ENCODE measurements around the gene SH3PXD2A.

Gene SH3PXD2A

DNA sequence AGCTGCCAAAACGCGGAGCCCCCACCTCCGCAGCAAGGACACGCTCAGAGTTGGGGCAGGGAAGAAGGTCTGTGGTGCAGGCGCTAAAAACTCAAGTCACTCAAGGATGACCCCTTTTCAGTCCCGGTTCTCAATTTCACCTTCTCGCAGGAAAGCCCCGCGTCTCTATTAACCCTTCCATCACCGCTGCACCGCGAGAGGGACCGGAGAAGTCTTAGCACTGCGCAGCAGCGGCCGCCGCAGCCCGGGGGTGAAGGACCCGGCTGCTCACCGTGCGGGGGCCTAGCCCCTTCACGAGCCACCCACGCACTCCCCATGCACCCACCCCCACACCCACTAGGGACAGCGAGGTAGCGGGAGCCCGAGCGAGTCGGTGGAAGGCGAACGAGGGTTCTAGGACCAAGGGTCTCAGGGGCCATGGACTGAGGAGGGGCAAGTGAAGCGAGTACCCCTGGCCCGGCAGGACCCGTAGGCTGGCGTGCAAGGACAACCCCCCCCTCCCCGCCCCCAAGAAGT is 162.9 kb downstream of the SH3PXD2A start:
- DNase-seq (ENCODE audit: low read depth in 2 of 3, low spot score in 1 of 3) = no peak

DNA sequence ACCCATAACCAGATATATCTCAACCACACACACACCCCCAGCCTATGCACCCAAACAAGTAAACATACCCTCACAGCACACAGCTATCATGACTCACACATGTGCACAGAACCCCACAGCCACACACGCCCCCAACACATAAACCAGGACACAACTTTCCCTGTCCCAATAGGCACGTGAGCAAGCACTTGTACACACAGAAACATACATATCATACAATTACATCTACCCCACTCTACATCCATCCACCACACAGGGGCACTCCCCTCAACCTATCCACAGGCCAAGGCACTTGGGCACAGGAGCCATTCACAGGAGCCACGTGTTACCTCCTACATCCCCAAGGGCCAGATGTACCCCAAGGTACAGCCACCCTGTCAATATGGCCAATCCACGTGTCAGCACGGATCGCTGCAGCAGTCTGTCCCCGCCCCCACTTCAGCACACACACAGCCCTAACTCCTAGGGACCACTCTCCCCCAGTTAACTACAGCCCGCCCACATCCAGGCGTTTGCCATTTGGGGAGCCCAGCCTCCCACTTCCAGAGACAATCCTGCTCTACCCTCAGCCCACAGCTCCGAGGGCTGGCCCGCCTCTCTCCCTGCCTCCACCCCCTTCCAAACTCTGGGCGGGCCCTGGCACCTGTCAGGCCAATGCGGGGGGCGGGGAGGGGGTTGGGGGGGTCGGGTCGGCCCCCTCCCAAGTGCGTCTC is 163.5 kb downstream of the SH3PXD2A start:
- no peak for DNase-seq (ENCODE audit: low read depth in 2 of 3, low spot score in 1 of 3)

DNA sequence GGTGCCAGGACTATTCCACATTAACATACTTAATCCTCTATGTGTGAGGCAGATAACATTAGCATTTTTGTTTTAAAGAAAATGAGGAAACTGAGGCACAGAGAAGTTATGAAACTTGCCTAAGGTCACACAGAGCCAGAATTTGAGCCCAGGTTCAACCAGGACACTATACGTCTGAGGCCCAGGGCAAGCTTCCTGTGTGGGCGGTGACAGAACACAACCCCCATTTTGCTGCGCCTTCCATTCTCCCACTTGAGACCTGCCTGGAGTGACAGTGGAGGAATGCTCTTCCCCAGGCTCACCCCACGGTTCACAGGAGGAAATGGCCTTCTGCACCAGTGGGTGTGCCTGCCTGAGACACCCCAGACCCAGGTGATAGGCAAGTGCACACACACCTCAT is 164.1 kb downstream of the SH3PXD2A start:
- DNase-seq (ENCODE audit: low read depth in 2 of 3, low spot score in 1 of 3) = no peak

DNA sequence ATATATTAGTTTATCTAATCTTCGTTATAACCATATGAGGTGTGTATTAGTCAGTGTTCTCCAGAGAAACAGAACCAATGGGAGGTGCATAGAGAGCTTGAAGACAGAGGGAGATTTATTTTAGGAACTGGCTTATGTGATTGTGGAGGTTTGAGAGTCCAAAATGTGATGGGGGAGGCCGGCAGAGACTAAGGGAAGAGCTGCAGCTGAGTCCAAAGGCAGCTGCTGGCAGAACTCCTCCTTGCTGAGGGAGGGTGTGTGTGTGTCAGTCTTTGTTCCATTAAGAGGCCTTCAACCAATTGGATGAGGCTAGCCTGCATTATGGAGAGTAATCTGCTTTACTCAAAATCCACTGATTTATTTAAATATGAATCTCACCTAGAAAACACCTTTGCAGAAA is 165.1 kb downstream of the SH3PXD2A start:
- DNase-seq (ENCODE audit: low read depth in 2 of 3, low spot score in 1 of 3) = no peak

DNA sequence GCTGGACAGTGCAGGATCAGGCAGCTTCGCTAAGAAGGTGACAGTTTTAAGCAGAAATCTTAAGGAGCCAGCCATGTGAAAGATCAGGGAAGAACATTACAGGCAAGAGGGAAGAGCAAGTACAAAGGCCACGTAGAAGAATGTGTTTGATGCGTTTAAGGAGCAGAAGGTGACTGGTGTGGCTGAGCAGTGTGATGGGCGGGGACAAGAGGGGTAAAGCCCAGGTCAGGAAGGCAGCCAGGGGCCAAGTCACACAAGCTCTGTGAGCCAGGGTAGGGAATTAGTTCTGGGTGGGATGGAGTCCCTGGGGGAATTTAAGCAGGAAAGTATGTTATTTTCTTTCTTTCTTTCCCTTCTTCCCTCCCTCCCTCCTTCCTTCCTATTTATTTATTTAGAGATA is 166.9 kb downstream of the SH3PXD2A start:
- no peak for DNase-seq (ENCODE audit: low read depth in 2 of 3, low spot score in 1 of 3)

DNA sequence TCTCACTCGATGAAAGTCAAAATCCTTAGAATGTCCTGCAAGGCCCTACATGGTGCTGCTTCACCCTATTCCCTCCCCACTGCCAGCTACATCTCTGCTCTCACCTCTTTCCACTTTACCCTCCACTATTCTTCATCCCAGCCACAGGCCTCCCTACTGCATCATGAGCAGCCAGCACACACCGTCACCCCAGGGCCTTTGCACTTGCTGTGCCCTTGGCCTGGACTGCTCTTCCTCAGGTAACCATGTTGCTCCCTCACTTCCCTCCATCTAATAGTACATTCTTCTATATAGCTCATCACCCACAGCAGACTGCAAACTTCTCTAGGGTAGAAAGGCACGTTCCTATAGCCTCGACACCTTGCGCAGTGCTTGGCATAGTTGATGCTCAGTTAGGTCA is 167.7 kb downstream of the SH3PXD2A start:
- DNase-seq (ENCODE audit: low read depth in 2 of 3, low spot score in 1 of 3) = no peak

DNA sequence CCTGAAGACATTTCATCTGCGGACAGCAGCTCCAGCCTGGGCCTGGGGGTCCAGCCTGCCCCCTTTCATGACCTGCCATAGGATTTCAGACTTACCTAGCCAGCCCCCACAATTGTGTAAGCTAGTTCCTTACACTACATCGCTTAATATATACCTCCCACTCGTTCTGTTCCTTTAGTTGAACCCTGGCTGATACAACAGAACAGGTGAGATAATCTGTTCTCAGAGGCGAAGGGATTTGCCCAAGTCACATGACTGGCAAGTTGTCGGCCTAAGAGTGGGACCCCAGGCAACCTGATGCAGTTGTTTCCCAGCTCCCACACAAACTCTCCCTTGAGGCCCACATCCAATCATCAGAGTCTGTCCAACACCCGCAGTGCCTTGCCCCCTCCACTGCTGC is 168.2 kb downstream of the SH3PXD2A start:
- no peak for DNase-seq (ENCODE audit: low read depth in 2 of 3, low spot score in 1 of 3)

DNA sequence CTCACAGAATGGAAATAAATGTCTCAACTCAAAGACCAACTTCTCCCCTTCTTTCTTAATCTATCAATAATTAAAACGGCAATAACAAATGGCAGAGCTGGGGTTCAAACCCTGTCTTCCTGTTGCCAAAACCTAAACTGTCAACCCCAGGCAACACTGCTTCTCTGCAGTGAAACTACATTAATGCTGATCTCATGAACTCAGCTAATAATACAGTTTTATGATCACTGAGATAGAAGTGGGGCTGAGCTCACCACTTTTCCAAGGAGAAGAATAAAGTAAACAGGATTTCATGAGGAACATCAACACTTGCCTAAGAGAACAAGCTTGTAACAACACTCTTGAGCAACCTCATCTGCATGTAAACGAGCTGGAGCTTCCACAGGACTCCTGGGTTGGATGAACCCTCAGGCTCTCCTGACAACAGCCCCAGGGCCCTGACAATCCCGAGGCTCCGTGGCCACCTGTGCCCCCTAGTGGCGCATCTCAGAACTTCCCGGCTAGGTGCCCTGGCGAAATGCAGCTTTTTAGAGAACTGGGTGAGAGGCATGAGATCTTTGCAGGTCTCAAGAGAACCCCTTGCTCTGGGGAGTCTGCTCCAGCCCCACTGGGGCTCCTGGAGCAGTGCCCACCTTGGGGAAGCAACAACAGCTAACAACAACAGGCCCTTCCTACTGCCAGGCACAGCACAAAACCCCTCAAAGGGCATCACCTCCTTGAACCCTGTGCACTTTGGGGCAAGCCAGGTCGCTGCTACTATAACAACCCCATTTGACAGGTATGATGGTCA is 169.3 kb downstream of the SH3PXD2A start:
- peak; percentile 48 to 82 (median 64) for DNase-seq (ENCODE audit: low read depth in 2 of 3, low spot score in 1 of 3)

DNA sequence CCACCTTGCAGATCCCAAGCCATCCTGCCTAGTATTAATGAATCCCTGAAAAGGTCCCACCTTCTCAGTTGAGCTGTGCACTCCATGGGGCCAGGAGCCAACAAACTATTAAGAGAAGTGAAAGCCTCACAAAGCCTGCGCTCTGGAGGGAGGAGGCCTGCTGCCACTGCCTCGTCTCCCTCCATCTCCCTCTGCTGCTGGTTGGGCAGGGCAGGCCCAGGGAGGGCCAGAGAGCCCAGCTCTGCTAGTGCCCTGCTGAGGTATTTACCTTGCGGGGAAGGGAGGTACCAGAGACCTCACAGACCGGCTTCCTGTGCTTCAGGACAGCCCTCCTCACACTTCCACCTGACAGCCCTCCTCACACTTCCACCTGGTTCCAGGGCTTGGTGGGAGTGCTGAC is 171.5 kb downstream of the SH3PXD2A start:
- DNase-seq (ENCODE audit: low read depth in 2 of 3, low spot score in 1 of 3) = no peak

DNA sequence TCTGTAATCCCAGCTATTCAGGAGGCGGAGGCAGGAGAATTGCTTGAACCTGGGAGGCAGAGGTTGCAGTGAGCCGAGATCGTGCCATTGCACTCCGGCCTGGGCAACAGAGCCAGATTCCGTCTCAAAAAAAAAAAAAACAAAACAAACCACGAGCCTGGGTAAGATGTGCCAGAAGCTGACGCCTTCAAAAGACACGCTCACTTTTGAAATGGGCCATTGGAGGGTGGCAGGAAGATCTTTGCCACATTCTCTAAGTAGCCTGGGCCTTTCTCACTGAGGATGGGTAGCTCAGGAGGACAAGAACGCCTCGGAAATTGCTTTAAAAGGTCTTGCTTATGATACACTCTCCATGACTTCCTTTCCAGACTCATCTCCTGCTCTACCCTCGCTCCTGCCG is 172.7 kb downstream of the SH3PXD2A start:
- DNase-seq (ENCODE audit: low read depth in 2 of 3, low spot score in 1 of 3) = no peak

DNA sequence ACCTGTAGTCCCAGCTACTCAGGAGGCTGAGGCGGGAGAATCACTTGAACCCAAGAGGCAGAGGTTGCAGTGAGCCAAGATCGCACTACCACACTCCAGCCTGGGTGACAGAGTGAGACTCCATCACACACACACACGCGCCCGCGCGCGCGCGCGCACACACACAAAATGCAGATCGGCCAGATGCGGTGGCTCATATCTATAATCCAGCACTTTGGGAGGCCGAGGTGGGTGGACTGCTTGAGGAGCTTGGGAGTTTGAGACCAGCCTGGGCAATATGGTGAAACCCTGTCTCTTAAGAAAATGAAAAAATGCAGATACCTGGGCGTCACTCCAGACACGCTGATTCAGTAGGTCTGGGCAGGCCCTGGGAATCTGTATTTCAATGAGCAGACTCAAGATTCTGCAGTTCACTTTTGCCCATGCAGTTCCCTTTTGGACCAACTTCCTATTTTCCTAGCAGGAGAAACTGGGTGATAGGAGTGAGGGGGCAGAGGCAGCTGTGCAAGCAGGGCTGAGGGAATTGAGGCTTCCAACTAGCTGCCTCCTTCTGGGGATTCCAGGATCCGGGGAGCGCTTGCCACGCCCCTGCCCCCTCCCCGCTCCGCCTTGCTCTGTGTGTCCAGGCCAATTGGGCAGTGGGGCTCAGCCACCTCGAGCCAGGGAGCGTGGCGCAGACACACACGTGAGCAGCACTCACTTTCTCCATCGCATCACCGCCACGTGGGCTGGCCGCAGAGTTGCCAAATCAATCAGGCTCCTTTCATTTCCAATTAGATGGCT is 173.6 kb downstream of the SH3PXD2A start:
- DNase-seq (ENCODE audit: low read depth in 2 of 3, low spot score in 1 of 3) = no peak

DNA sequence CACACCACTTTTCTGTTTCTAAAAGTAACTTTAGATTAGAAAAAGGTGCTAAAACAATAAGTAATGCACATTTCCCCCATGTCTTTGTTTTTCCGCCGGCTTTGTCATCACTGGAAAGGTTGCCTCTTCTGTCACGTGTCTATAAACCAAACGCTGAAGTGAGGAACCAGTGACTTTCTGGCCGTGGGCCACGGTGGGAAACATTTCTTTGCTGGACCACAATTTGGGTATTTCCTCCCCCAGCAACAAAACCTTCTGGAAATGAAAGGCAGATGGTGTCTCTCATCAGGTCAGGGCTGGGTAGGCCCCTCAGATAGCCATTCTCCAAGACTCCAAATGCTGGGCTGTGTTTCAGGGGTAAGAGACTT is 174.5 kb downstream of the SH3PXD2A start:
- no peak for DNase-seq (ENCODE audit: low read depth in 2 of 3, low spot score in 1 of 3)

DNA sequence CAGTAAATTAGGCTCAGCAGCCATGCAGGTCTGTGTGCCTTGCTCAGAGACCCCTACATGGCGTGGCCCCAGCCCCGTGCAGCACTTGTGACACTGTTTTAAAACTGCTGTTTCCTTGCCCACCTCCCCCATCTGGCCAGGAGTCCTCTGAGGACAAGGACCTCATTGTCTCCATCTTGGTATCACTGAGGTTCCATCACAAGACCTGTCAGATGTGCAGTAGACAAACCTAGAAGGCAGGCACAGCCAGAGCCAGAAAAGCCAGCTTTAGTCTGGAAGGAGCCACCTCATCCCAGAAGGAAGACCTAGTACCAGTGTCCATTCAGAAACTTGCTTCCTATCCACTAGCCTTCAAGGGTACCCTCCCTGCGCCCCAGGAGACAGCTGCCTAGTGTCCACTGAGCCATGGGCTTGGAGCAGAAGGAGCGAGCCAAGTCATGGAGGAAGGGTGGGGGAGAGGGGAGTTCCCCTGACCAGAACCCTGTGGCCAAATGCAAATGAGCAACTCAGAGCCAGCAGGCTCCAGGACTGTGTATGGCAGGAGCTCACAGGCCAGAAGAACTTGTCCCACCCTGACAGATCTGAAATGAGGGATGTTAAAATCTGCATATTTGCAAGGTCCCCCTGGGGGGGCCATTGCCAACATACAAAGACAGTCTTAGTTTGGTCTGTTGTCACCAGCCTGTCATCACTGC is 176.1 kb downstream of the SH3PXD2A start:
- DNase-seq (ENCODE audit: low read depth in 2 of 3, low spot score in 1 of 3) = no peak

DNA sequence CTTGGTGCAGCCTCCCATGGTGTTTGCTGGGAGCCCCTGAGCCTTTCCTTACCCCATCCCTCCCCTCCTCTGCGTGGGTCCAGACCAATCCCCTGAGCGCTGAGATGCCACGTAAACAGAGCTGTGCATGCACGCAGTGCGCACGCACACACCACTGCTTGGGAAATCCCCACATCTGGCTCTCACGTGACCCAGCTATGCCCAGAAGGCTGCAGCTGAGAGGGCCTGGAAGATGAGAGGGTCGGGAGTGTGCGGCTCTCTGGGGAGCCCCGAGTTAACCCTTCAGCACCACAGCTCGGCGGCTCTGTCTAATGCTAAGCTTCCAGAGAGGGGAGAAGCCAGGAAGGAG is 177.2 kb downstream of the SH3PXD2A start:
- DNase-seq (ENCODE audit: low read depth in 2 of 3, low spot score in 1 of 3) = peak; percentile 69 to 74 (median 73)

DNA sequence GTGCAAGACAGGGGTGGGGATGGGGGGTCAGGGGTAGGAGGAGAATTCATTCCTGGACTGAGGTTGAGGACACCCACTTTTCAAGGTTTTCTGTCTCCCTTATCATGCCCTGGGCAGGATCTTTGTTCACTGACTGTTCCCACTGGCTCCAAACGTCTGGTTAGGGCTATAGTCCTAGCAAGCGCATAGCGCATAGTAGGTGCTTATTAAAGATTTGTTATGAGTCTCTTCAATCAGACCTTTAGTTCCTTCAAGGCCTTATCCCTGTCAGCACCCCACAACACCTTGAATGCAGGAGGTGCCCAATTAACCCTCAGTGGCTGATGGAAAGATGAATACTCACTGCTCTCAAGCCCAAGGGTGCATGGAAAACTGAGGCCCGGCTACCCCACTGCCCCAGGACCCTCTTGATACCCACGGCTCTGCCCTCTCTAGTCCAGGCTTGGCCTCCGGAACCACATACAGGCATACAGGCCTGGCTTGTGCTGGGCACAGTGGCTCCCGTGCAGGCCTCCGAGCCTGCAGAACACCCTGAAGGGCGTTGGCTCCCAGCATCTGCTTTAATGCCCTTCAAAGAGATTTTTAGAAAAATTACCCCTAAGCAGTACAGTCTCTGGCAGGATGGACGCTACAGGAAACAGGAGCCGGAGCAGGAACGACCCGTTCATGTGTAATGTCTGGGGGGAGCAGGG is 177.7 kb downstream of the SH3PXD2A start:
- DNase-seq (ENCODE audit: low read depth in 2 of 3, low spot score in 1 of 3) = no peak

DNA sequence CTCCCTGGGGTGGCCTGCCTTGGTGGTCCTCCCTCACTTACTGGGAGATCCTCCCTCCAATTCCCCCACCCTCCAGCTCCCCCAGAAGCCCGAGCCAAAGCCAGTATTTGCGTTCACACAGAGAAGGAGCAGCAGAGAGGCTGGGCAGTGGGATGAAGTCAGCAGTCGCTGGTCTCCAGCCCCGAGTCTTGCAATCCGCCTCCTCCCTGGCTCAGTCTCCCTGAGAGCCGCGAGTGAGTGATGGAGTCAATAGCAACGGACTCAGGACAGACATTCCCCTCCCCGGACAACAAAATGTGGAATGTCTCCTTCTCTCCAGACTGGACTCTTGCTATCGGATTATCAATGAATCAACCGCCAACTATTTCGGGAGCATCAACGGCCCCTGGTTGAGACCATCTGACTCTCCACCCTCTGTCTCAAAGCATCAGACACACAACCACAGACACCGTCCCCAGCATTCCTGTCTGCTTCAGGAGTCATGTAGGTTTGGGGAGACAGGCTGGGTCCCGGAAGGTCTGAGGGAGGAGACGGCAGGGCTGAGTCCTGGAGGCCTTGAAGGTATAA is 178.4 kb downstream of the SH3PXD2A start:
- no peak for DNase-seq (ENCODE audit: low read depth in 2 of 3, low spot score in 1 of 3)

DNA sequence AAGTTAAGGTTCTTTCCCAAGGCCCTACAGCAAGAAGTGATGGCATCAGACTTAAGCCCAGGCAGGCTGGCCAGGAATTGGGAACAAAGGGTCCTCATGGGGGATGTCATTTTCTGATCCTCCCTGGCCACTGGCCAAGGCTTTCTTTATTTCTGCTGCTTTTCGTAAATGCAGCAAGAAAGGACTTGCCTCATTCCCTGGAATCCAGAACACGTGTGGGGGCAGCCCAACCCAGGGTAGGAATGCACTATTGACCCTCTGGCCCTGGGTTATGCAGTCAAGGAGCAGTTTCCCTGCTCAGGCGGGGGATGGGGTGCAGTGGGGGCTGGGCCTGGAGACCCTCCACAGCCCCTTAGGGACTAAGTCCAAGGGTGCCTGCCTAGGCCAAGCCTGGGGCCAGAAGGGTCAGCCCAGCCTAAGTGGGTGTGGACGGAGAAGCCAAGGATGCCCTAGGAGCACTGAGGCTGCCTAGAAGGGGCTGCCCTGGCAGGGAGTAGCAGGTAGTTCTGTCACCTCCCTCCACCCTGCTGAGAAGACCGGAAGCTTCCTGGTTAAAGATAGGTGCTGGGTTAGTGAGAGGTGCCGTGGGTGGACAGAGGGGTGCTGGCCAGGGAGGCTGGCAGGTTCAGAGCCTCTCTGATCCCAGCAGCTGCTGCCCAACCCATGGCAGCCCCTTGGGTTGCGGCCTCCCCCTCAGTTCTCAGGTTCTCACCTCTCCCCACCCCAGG is 179.2 kb downstream of the SH3PXD2A start:
- DNase-seq (ENCODE audit: low read depth in 2 of 3, low spot score in 1 of 3) = no peak

DNA sequence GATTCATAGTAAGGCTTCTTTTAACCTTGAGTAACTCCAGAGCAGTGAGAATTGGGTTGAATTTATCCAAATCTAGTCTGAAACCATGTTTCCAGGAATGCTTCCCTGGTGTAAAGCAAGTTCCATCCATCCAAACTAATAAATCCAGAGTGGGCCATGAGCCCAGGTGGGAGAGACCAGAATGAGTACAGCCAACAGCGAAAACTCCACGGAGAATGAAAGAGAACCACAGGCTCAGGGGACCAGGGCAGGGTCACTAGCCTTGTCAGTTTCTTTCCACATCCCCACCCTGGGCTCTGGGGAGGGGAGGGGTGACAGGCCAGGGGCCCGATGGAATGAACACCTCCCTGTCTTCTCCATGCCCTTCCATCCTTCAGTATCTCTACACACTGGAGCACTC is 181.8 kb downstream of the SH3PXD2A start:
- DNase-seq (ENCODE audit: low read depth in 2 of 3, low spot score in 1 of 3) = no peak

DNA sequence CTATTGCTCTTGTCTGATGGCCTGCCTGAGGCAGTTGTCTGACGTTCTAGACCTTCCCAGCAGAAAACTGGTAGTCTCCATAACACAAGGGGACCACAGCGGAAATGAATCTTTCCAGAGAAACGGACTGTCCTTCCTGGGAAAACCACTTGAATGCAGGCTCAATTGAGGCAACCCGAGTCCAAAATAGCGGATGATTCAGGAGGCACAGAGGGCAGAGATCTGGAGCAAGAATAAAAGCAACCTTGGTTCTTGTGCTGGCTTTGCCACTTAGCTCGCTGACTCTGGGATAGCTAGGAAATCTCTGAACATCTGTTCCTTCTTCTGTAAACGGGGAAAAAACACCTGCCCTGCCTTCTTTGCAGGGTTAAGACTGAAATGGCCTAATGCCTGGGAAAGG is 183.0 kb downstream of the SH3PXD2A start:
- no peak for DNase-seq (ENCODE audit: low read depth in 2 of 3, low spot score in 1 of 3)
